K562 (cell line): ENCODE measurements around the gene REEP6. TPM values are rescaled to one million over a fixed set of nuclear protein-coding genes. Genes with fewer than 3 reads are reported as not detected.

ENCODE experiments used
- ATAC-seq: fragments of 200-7000 bp; cut with Tn5 transposase; 3 replicates; pipeline ENCODE4 v1.9.1; 2020; ENCODE audit warnings: moderate library complexity
- BruUV-seq: library from RNA; stranded (reverse); fragments of 400-500 nt; replicated peaks from 2 replicates; lab custom pipeline; 2021; lab: Mats Ljungman, UMichigan
- CTCF ChIA-PET: fragments of 300-600 bp; formaldehyde crosslinking; extraction: SDS; loops from one replicate; lab custom pipeline; 2021; ENCODE audit warnings: low intra/inter-chr PET ratio; lab: Yijun Ruan, JAX
- POLR2A ChIA-PET: fragments of 300-600, 350-650 bp; sonication (Branson Sonifier 250); formaldehyde crosslinking; extraction: SDS; loops from one replicate; lab custom pipeline; 2021; ENCODE audit warnings: antibody characterized with exemption, inconsistent platforms; lab: Yijun Ruan, JAX
- DNase-seq, 4 experiments: peaks; one replicate each; pipeline versions ENCODE4 v3.0.0 to v3.0.0-alpha.2; 2011 to 2018; ENCODE audit warnings: low spot score in 3 of 4, mixed read lengths in 3 of 4; ENCODE audit errors: extremely low read depth in 1 of 4
- FAIRE-seq: peaks from 2 replicates; lab custom pipeline; 2011; peaks lifted over from hg19 to GRCh38; lab: Jason Lieb, UNC
- H2AFZ ChIP-seq: 2 replicates; pipeline ENCODE4 v1.6.0; 2011; ENCODE audit warnings: low read depth, low read length, control low read depth, inconsistent platforms
- H3K27ac ChIP-seq: fragments of 200-600 bp; 3 replicates; pipeline ENCODE4 v1.8.0; 2011; ENCODE audit warnings: low read depth, mild to moderate bottlenecking, control low read depth, inconsistent platforms, low read length, moderate library complexity, mixed read lengths; ENCODE audit errors: extremely low read depth
- H3K27me3 ChIP-seq, 2 experiments: fragments of 300-600 bp in 1 of 2; 2 replicates in 1 of 2; 3 replicates in 1 of 2; pipeline versions ENCODE4 v1.6.0 to v1.8.0; 2011; ENCODE audit warnings: inconsistent platforms in 2 of 2, low read length in 2 of 2, mild to moderate bottlenecking in 1 of 2, mixed read lengths in 1 of 2, moderate library complexity in 1 of 2; ENCODE audit not compliant: control insufficient read depth in 2 of 2, insufficient read depth in 2 of 2
- H3K36me3 ChIP-seq: fragments of 300-600 bp; 3 replicates; pipeline ENCODE4 v1.8.0; 2011; ENCODE audit warnings: mild to moderate bottlenecking, low read length, inconsistent platforms; ENCODE audit not compliant: control insufficient read depth, insufficient read depth
- H3K4me1 ChIP-seq, 2 experiments: fragments of 200-600 bp in 1 of 2; replicated peaks in 1 of 2; 2 replicates in 1 of 2; 3 replicates in 1 of 2; pipeline versions ENCODE4 v1.5.1 to v1.8.0; 2011; ENCODE audit warnings: inconsistent platforms in 2 of 2, low read length in 2 of 2, mild to moderate bottlenecking in 1 of 2, mixed read lengths in 1 of 2, moderate library complexity in 1 of 2; ENCODE audit not compliant: control insufficient read depth in 2 of 2, insufficient read depth in 2 of 2
- H3K4me2 ChIP-seq: 2 replicates; pipeline ENCODE4 v1.6.1; 2011; ENCODE audit warnings: low read length, control low read depth, inconsistent platforms, mixed read lengths; ENCODE audit not compliant: insufficient read depth
- H3K4me3 ChIP-seq: fragments of 200-600 bp; sonication (generic), shearing (Covaris generic); 2 replicates; pipeline ENCODE4 v1.5.1; 2016; ENCODE audit warnings: control low read depth, inconsistent platforms
- H3K79me2 ChIP-seq: fragments of 200-600 bp; 3 replicates; pipeline ENCODE4 v1.8.0; 2011; ENCODE audit warnings: low read length, inconsistent platforms; ENCODE audit not compliant: control insufficient read depth, insufficient read depth
- H3K9ac ChIP-seq, 2 experiments: 2 replicates each; pipeline versions ENCODE4 v1.6.0 to v1.6.1; 2011; ENCODE audit warnings: low read depth in 2 of 2, low read length in 2 of 2, control low read depth in 1 of 2, inconsistent platforms in 1 of 2, mild to moderate bottlenecking in 1 of 2, mixed read lengths in 1 of 2; ENCODE audit not compliant: insufficient read depth in 1 of 2
- H3K9me1 ChIP-seq: one replicate; pipeline ENCODE4 v1.6.0; 2011; ENCODE audit warnings: inconsistent platforms, mild to moderate bottlenecking, low read length, moderate library complexity; ENCODE audit not compliant: control insufficient read depth, insufficient read depth
- H3K9me3 ChIP-seq: replicated peaks from 2 replicates; pipeline ENCODE4 v1.5.1; 2011; ENCODE audit warnings: low read depth, low read length, inconsistent platforms; ENCODE audit not compliant: control insufficient read depth, insufficient read depth
- H4K20me1 ChIP-seq: replicated peaks from 2 replicates; pipeline ENCODE4 v1.6.1; 2011; ENCODE audit warnings: low read length, inconsistent platforms, mixed read lengths; ENCODE audit not compliant: control insufficient read depth, insufficient read depth
- BCOR ChIP-seq: fragments of 450-650 bp; IDR thresholded peaks from 2 replicates; pipeline ENCODE4 v1.6.1; 2016
- CHD1 ChIP-seq: fragments of 200-600 bp; sonication (generic); IDR thresholded peaks from one replicate; pipeline ENCODE4 v1.6.1; 2012; ENCODE audit warnings: mild to moderate bottlenecking, moderate library complexity, low read length, inconsistent platforms
- ETV5 ChIP-seq: sonication (generic); formaldehyde crosslinking; IDR thresholded peaks from 2 replicates; pipeline ENCODE4 v1.4.0; 2020; ENCODE audit warnings: low read depth, mild to moderate bottlenecking, missing genetic modification reagents
- HSF4 ChIP-seq: fragments of 250-450 bp; sonication (Bioruptor Pico); IDR thresholded peaks from 2 replicates; pipeline ENCODE4 v2.1.2; 2022; ENCODE audit warnings: mild to moderate bottlenecking, moderate library complexity, borderline replicate concordance
- KDM5B ChIP-seq: fragments of 200-600 bp; sonication (generic); IDR thresholded peaks from 2 replicates; pipeline ENCODE4 v1.6.1; 2012; ENCODE audit warnings: low read depth, mild to moderate bottlenecking, moderate library complexity, low read length, control low read depth, inconsistent platforms; ENCODE audit not compliant: insufficient replicate concordance
- MTA1 ChIP-seq: fragments of 450-650 bp; IDR thresholded peaks from 2 replicates; pipeline ENCODE4 v1.6.1; 2017; ENCODE audit warnings: borderline replicate concordance
- MTA3 ChIP-seq: fragments of 450-650 bp; formaldehyde crosslinking; IDR thresholded peaks from 2 replicates; pipeline ENCODE4 v1.6.1; 2017; ENCODE audit warnings: mild to moderate bottlenecking, borderline replicate concordance
- NFIX ChIP-seq: fragments of 250-450 bp; sonication (Bioruptor Pico); IDR thresholded peaks from 2 replicates; pipeline ENCODE4 v1.4.0; 2020; ENCODE audit warnings: low read depth, mild to moderate bottlenecking, moderate library complexity
- NFXL1 ChIP-seq: fragments of 450-650 bp; formaldehyde crosslinking; IDR thresholded peaks from 2 replicates; pipeline ENCODE4 v1.4.0; 2021; ENCODE audit warnings: mild to moderate bottlenecking
- PHF21A ChIP-seq: fragments of 450-650 bp; IDR thresholded peaks from 2 replicates; pipeline ENCODE4 v1.6.1; 2017; ENCODE audit warnings: low read depth, borderline replicate concordance
- RBBP5 ChIP-seq: fragments of 200-600 bp; sonication (generic); IDR thresholded peaks from 2 replicates; pipeline ENCODE4 v1.6.1; 2012; ENCODE audit warnings: borderline replicate concordance, mild to moderate bottlenecking, low read length, control low read depth, inconsistent platforms; ENCODE audit not compliant: insufficient read depth, poor library complexity, severe bottlenecking
- SAP30 ChIP-seq: fragments of 200-600 bp; sonication (generic); IDR thresholded peaks from 2 replicates; pipeline ENCODE4 v1.6.1; 2012; ENCODE audit warnings: borderline replicate concordance, low read depth, mild to moderate bottlenecking, moderate library complexity, low read length, control low read depth, inconsistent platforms; ENCODE audit not compliant: insufficient read depth, poor library complexity, severe bottlenecking
- SLC30A9 ChIP-seq: fragments of 250-450 bp; sonication (Bioruptor Pico); IDR thresholded peaks from 2 replicates; pipeline ENCODE4 v1.8.0; 2022; ENCODE audit warnings: mild to moderate bottlenecking, moderate library complexity
- TAF1 ChIP-seq: IDR thresholded peaks from 2 replicates; pipeline ENCODE4 v1.6.1; 2011; ENCODE audit warnings: mild to moderate bottlenecking, low read length, moderate library complexity; ENCODE audit not compliant: insufficient read depth, control insufficient read depth, severe bottlenecking; ENCODE audit errors: extremely low read depth
- ZBTB7A ChIP-seq: IDR thresholded peaks from 2 replicates; pipeline ENCODE4 v1.6.1; 2011; ENCODE audit warnings: low read depth, mild to moderate bottlenecking, low read length, moderate library complexity, borderline replicate concordance; ENCODE audit not compliant: control insufficient read depth
- ZNF12 ChIP-seq: sonication (generic); formaldehyde crosslinking; IDR thresholded peaks from 2 replicates; pipeline ENCODE4 v1.4.0; 2020; ENCODE audit warnings: mild to moderate bottlenecking, missing genetic modification reagents
- WGBS: fragments of 100-300 bp; shearing (Covaris generic); methylation state at CpG from one replicate; pipeline ENCODE4 v1.1.6; 2016; ENCODE audit warnings: low coverage, mixed read lengths; ENCODE audit not compliant: insufficient coverage; ENCODE audit errors: missing lambda C conversion rate; 5-methylcytosine and 5-hydroxymethylcytosine counted together
- in situ Hi-C: fragments of 300-500 bp; cut with MboI; formaldehyde crosslinking; loops from 4 replicates; pipeline ENCODE4 v1.15.0; 2018; ENCODE audit warnings: inconsistent platforms, mixed read lengths
- intact Hi-C: fragments of 100-400 bp; cut with micrococcal nuclease; formaldehyde crosslinking; loops from 2 replicates; pipeline ENCODE4 v1.14.2; 2022
- polyA plus RNA-seq, 8 experiments: library from polyadenylated mRNA; depleted of rRNA in 4 of 8; stranded (reverse) in 5 of 8; unstranded in 3 of 8; fragments of >200 nt; fragmentation: Nextera tagmentation in 2 of 8; fragmentation: Illumina TruSeq in 1 of 8; extraction: Ambion mirVana in 2 of 8; extraction: Trizol in 1 of 8; gene quantifications; 2 replicates each; pipeline versions ENCODE4 v1.2.1 to v1.2.3, GENCODE V29; 2011 to 2014; ENCODE audit warnings: inconsistent platforms in 1 of 8, missing spikeins in 1 of 8
- total RNA-seq, 7 experiments: library from RNA; depleted of rRNA in 6 of 7; stranded (reverse); fragments of >200 nt in 6 of 7; fragmentation: Illumina TruSeq in 2 of 7; extraction: Trizol in 2 of 7; gene quantifications; 2 replicates each; pipeline versions ENCODE4 v1.2.1 to v1.2.3, GENCODE V29; 2011 to 2021; ENCODE audit warnings: low replicate concordance in 1 of 7
- TF ChIP-seq, protein P1 (sequence below): fragments of 450-650 bp; formaldehyde crosslinking; conservative IDR thresholded peaks from 2 replicates; pipeline ENCODE4 v1.4.0; 2022; ENCODE audit warnings: mild to moderate bottlenecking, missing genetic modification characterization
- TF ChIP-seq, protein P2 (sequence below), 2 experiments: IDR thresholded peaks; 2 replicates each; pipeline ENCODE4 v1.6.1; 2011; ENCODE audit warnings: borderline replicate concordance in 1 of 2, control low read depth in 1 of 2, low read depth in 1 of 2, low read length in 1 of 2, mild to moderate bottlenecking in 1 of 2, mixed read lengths in 1 of 2, moderate library complexity in 1 of 2; ENCODE audit not compliant: insufficient read depth in 1 of 2, insufficient read length in 1 of 2, poor library complexity in 1 of 2, severe bottlenecking in 1 of 2; ENCODE audit errors: extremely low read depth in 1 of 2

REEP6 gene
- total and polyA plus RNA-seq, 9 of the 15 experiments (the other 6 are each of a cell fraction or from before 2014, with no cell fraction given) = 1.2 to 64.2 (median 12.7) TPM

DNA sequence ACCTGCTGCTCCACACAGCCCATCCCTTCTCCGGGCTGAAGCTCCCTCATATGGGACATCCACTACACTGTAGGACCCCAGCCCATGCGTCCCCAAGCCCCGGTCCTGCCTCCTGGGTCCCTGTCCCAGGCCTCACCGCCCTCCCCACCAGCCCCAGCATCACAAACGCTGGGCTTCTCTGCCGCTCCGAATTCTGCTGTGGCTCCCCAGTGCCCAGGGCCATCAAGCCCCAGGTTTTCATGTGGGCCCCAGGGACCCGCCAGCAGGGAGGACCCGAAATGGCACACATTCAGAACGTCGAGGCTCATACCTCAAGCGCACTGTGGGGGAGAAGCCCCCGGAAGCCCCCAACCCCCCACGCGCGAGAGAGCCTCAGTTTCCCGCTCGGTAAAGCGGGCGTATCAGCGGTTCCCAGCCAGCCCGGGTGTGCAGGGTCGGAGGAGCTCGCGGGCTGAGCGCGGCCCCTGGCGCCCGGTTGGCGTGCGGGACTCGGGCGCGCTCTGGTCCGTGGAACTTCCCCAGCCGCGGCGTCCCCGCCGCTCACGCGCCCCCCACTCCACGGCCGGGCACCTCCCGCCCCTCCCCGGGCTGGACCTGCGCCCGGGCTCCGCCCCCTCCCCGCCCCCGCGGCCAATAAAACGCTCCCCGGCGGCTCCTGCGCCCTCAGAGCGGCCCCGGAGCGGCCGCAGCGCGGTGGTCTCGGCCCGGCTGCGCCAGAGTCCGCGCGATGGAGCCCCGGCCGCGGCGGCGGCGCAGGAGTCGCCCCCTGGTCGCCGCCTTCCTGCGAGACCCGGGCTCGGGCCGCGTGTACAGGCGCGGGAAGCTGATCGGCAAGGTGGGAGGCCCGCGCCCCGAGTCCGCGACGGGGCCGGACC, 32.7 kb downstream of the REEP6 start, which contains the start of gene PLK5:
Gene PLK5 (plus strand): TSS at position 666 of the 875 bp plus-strand sequence. CDS start 2,920 bp downstream, outside the sequence.
- Histone ChIP-seq H3K4me2 (peak within 1 kb of the TSS; percentile 35), H3K27me3 (peaks cover 11 to 28% of the 10 kb centered on the region in 2 experiments; a peak in 4 of 5 replicates), H3K79me2 (no peaks in the 10 kb centered on the region), H3K9ac (peak within 1 kb of the TSS in 1 of 2 experiments; percentile 86; a peak in 2 of 4 replicates), H3K9me3 (no peaks in the 10 kb centered on the region), H3K36me3 (no peaks in the 10 kb centered on the region), H3K4me3 (peak within 1 kb of the TSS; percentile 24), H3K9me1 (no peaks in the 10 kb centered on the region), H4K20me1 (peaks cover 11% of the 10 kb centered on the region), H3K4me1 (peaks cover 3 to 52% of the 10 kb centered on the region in 2 experiments; a peak in 3 of 5 replicates), H3K27ac (no peak within 1 kb of the TSS; the same call in 2 of the 3 replicates), H2AFZ (no peak within 1 kb of the TSS)
- CTCF ChIA-PET = interaction anchor here (0.6 kb wide), 2 partner anchors 102 to 242 kb away, joined by 4 read pairs; no protein-coding TSS in a partner anchor
- no TSS peak for BruUV-seq
- ATAC-seq (peak; percentile 62), DNase-seq (peak; percentile 21 to 74 (median 54)), FAIRE-seq (no peak)
- 23% methylated on average over 36 of the region's 92 CpGs for WGBS
- POLR2A ChIA-PET = interaction anchor here (0.6 kb wide), 1 partner anchor 126 kb away, joined by 3 read pairs; no protein-coding TSS in a partner anchor
- in situ Hi-C loops (no loop called here), intact Hi-C loops (no loop called here)
- peak; percentile 27 for TF ChIP-seq TAF1
- no peak for TF ChIP-seq CHD1
- TF ChIP-seq MTA1 = no peak
- TF ChIP-seq, protein P1, sequence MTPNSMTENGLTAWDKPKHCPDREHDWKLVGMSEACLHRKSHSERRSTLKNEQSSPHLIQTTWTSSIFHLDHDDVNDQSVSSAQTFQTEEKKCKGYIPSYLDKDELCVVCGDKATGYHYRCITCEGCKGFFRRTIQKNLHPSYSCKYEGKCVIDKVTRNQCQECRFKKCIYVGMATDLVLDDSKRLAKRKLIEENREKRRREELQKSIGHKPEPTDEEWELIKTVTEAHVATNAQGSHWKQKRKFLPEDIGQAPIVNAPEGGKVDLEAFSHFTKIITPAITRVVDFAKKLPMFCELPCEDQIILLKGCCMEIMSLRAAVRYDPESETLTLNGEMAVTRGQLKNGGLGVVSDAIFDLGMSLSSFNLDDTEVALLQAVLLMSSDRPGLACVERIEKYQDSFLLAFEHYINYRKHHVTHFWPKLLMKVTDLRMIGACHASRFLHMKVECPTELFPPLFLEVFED (CRISPR knock-in tag) = no peak
- TF ChIP-seq HSF4 (CRISPR knock-in tag) = no peak
- peak; percentile 12; the same call in 1 of the 2 replicates for TF ChIP-seq BCOR
- no peak for TF ChIP-seq NFXL1
- no peak for TF ChIP-seq RBBP5
- TF ChIP-seq SLC30A9 (CRISPR knock-in tag) = no peak
- peak; percentile 68 for TF ChIP-seq KDM5B
- TF ChIP-seq MTA3 = no peak
- no peak for TF ChIP-seq NFIX (CRISPR knock-in tag)
- peak; percentile 83 for TF ChIP-seq ZBTB7A
- no peak for TF ChIP-seq ETV5 (CRISPR knock-in tag)
- TF ChIP-seq ZNF12 (CRISPR knock-in tag) = no peak
- TF ChIP-seq PHF21A = no peak
- TF ChIP-seq, protein P2, sequence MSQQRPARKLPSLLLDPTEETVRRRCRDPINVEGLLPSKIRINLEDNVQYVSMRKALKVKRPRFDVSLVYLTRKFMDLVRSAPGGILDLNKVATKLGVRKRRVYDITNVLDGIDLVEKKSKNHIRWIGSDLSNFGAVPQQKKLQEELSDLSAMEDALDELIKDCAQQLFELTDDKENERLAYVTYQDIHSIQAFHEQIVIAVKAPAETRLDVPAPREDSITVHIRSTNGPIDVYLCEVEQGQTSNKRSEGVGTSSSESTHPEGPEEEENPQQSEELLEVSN (IDR thresholded peaks at IDR 0.05; ENCODE audit: borderline replicate concordance in 1 of 2, extremely low read depth in 1 of 2, insufficient read depth in 1 of 2, insufficient read length in 1 of 2, low read depth in 1 of 2, low read length in 1 of 2, poor library complexity in 1 of 2, severe bottlenecking in 1 of 2) = peak; percentile 42 to 87
- TF ChIP-seq SAP30 = no peak
